ENCODE data around the gene MRC2. TPM values are rescaled to one million over a fixed set of nuclear protein-coding genes. Genes with fewer than 3 reads are reported as not detected.

Gene MRC2
- polyA plus RNA-seq, 1 of the 3 experiments (the other 2 are of a cell fraction), result 213 TPM

- 90% methylated on average over 5 of the region's 6 CpGs for WGBS (ENCODE audit: low lambda C conversion rate)
- Histone ChIP-seq H3K27me3 (ENCODE audit: insufficient read depth) (no peaks in the 10 kb centered on the region), H3K4me2 (no peak overlapping the region), H3K4me1 (ENCODE audit: control insufficient read depth in 1 of 2, insufficient read depth in 2 of 2, low read depth in 1 of 2, low read length in 1 of 2) (peaks cover 19 to 21% of the 10 kb centered on the region in 2 experiments), H3K27ac (ENCODE audit: low read depth in 2 of 2, low read length in 1 of 2) (no peak overlapping the region), H3K9me3 (no peaks in the 10 kb centered on the region), H3K9ac (no peak overlapping the region), H3K36me3 (replicated peaks in 1 of 2; ENCODE audit: control insufficient read depth in 1 of 2, insufficient read depth in 2 of 2, low read length in 1 of 2) (peaks cover 13 to 17% of the 10 kb centered on the region in 2 experiments), H3K4me3 (ENCODE audit: low read depth in 2 of 2, low read length in 1 of 2) (no peak overlapping the region), H2AFZ (ENCODE audit: low read depth) (no peak overlapping the region), H4K20me1 (ENCODE audit: insufficient read depth) (peaks cover 27% of the 10 kb centered on the region), H3K9me2 (no peaks in the 10 kb centered on the region), H3K79me2 (ENCODE audit: insufficient read depth) (peaks cover 99% of the 10 kb centered on the region), H3F3A (replicated peaks; ENCODE audit: insufficient read depth) (peaks cover 40% of the 10 kb centered on the region)
- DNase-seq, result no peak
- ChIA-PET CTCF (interaction anchor here (0.9 kb wide), 1 partner anchor 23 kb away, joined by 3 read pairs; no protein-coding TSS in a partner anchor), POLR2A (no interaction called here)
- TF ChIP-seq CTCF (IDR thresholded peaks at IDR 0.05) (no peak), RFX5 (IDR thresholded peaks at IDR 0.05; ENCODE audit: low read length) (no peak), RXRA (IDR thresholded peaks at IDR 0.05; ENCODE audit: borderline replicate concordance, low read depth) (no peak), SMC3 (IDR thresholded peaks at IDR 0.05; ENCODE audit: low read depth, low read length) (no peak), SIN3A (IDR thresholded peaks at IDR 0.05; ENCODE audit: borderline replicate concordance, low read depth, low read length) (no peak), USF2 (IDR thresholded peaks at IDR 0.05; ENCODE audit: borderline replicate concordance, low read depth, low read length) (no peak), FOSL2 (IDR thresholded peaks at IDR 0.05; ENCODE audit: borderline replicate concordance, low read depth) (no peak)
These were observed 21.5 kb downstream of the MRC2 start for GRCh38 chr17:62648956-62649294.

GRCh38 chr17:62649570-62649969, 22.1 kb downstream of the MRC2 start:
- H3K79me2 ChIP-seq (ENCODE audit: insufficient read depth), result peaks cover 99% of the 10 kb centered on the region
- peaks cover 41% of the 10 kb centered on the region for H3F3A ChIP-seq (replicated peaks; ENCODE audit: insufficient read depth)
- no peaks in the 10 kb centered on the region for H3K9me3 ChIP-seq
- no peak overlapping the region for H3K27ac ChIP-seq (ENCODE audit: low read depth in 2 of 2, low read length in 1 of 2)
- TF ChIP-seq RXRA (IDR thresholded peaks at IDR 0.05; ENCODE audit: borderline replicate concordance, low read depth) (no peak), POLR2AphosphoS5 (IDR thresholded peaks at IDR 0.05; ENCODE audit: low read depth, low read length) (no peak), YY1 (IDR thresholded peaks at IDR 0.05; ENCODE audit: low read depth) (no peak), CHD2 (IDR thresholded peaks at IDR 0.05; ENCODE audit: low read length, partially characterized antibody) (no peak), MEF2A (IDR thresholded peaks at IDR 0.05; ENCODE audit: borderline replicate concordance, low read depth) (no peak), CTCF (IDR thresholded peaks at IDR 0.05) (no peak), MXI1 (IDR thresholded peaks at IDR 0.05; ENCODE audit: low read depth, low read length) (no peak), REST (IDR thresholded peaks at IDR 0.05; ENCODE audit: low read depth, low read length) (no peak), RFX5 (IDR thresholded peaks at IDR 0.05; ENCODE audit: low read length) (no peak), TAF1 (IDR thresholded peaks at IDR 0.05; ENCODE audit: borderline replicate concordance, low read depth, low read length) (no peak), SIN3A (IDR thresholded peaks at IDR 0.05; ENCODE audit: borderline replicate concordance, low read depth, low read length) (no peak), GATA2 (CRISPR knock-in tag; IDR thresholded peaks at IDR 0.05) (no peak), SMC3 (IDR thresholded peaks at IDR 0.05; ENCODE audit: low read depth, low read length) (no peak)
- TF ChIP-seq, protein P1, sequence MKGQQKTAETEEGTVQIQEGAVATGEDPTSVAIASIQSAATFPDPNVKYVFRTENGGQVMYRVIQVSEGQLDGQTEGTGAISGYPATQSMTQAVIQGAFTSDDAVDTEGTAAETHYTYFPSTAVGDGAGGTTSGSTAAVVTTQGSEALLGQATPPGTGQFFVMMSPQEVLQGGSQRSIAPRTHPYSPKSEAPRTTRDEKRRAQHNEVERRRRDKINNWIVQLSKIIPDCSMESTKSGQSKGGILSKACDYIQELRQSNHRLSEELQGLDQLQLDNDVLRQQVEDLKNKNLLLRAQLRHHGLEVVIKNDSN (IDR thresholded peaks at IDR 0.05; ENCODE audit: borderline replicate concordance, low read depth), result no peak
- 96% methylated on average over 7 of the region's 7 CpGs for WGBS (ENCODE audit: low lambda C conversion rate)
- no peak overlapping the region for H2AFZ ChIP-seq (ENCODE audit: low read depth)
- H3K9me2 ChIP-seq, result no peaks in the 10 kb centered on the region
- POLR2A ChIA-PET, result interaction anchor here (0.7 kb wide), 1 partner anchor 78 kb away, joined by 3 read pairs; no protein-coding TSS in a partner anchor
- peaks cover 25 to 27% of the 10 kb centered on the region in 2 experiments for H3K4me1 ChIP-seq (ENCODE audit: control insufficient read depth in 1 of 2, insufficient read depth in 2 of 2, low read depth in 1 of 2, low read length in 1 of 2)
- CTCF ChIA-PET, result no interaction called here
- H3K4me3 ChIP-seq (ENCODE audit: low read depth in 2 of 2, low read length in 1 of 2), result no peak overlapping the region
- H3K9ac ChIP-seq, result no peak overlapping the region
- peaks cover 13 to 20% of the 10 kb centered on the region in 2 experiments for H3K36me3 ChIP-seq (replicated peaks in 1 of 2; ENCODE audit: control insufficient read depth in 1 of 2, insufficient read depth in 2 of 2, low read length in 1 of 2)
- no peak for DNase-seq
- peaks cover 33% of the 10 kb centered on the region for H4K20me1 ChIP-seq (ENCODE audit: insufficient read depth)
- H3K4me2 ChIP-seq, result no peak overlapping the region
- H3K27me3 ChIP-seq (ENCODE audit: insufficient read depth), result no peaks in the 10 kb centered on the region

Data from SK-N-SH (cell line).